Measurements from ENCODE around the gene CPNE5.

GRCh38 chr6:36727505-36728021, 111.7 kb downstream of the CPNE5 start:
- TF ChIP-seq FOXM1 (IDR thresholded peaks at IDR 0.05; ENCODE audit: borderline replicate concordance) (no peak), BHLHE40 (IDR thresholded peaks at IDR 0.05; ENCODE audit: borderline replicate concordance) (no peak), NFRKB (IDR thresholded peaks at IDR 0.05) (no peak), HDGF (IDR thresholded peaks at IDR 0.05; ENCODE audit: borderline replicate concordance) (no peak), PKNOX1 (IDR thresholded peaks at IDR 0.05) (no peak), FOXK2 (IDR thresholded peaks at IDR 0.05) (no peak), CTBP1 (IDR thresholded peaks at IDR 0.05; ENCODE audit: borderline replicate concordance) (no peak), ARNT (IDR thresholded peaks at IDR 0.05) (no peak), TARDBP (IDR thresholded peaks at IDR 0.05) (no peak)
